Stimulated activated naive CD8-positive, alpha-beta T cell treated with anti-CD3 and anti-CD28 coated beads, Interleukin-15, amount 100 ng/mL, for 72 hours (primary cell): ENCODE results near the gene MCCC2.
"Not testable (repeated sequence)": the region's sequence is repeated elsewhere in the genome, so short reads cannot be mapped to it uniquely, and the experiment has no call there.

ENCODE experiments used
- ATAC-seq: fragments of 150-1000 bp; cut with Tn5 transposase; 2 replicates; pipeline ENCODE4 v1.10.0; 2021; ENCODE audit warnings: mild to moderate bottlenecking, moderate library complexity
- DNase-seq, 2 donors: peaks; one replicate each; pipeline ENCODE4 v3.0.0; 2021 to 2022
- H3K27ac Mint-ChIP-seq, 2 donors: one replicate each; pipeline ENCODE4 v1.8.0; 2022; ENCODE audit warnings: mild to moderate bottlenecking in 2 of 2, mixed read lengths in 2 of 2, moderate library complexity in 2 of 2
- H3K27me3 Mint-ChIP-seq: one replicate; pipeline ENCODE4 v1.8.0; 2022; ENCODE audit warnings: mixed read lengths
- H3K4me1 Mint-ChIP-seq: one replicate; pipeline ENCODE4 v1.8.0; 2022; ENCODE audit warnings: mild to moderate bottlenecking, mixed read lengths
- H3K4me3 Mint-ChIP-seq, 2 donors: one replicate each; pipeline ENCODE4 v1.8.0; 2022; ENCODE audit warnings: mild to moderate bottlenecking in 2 of 2, mixed read lengths in 2 of 2, moderate library complexity in 1 of 2
- H3K9me3 Mint-ChIP-seq, 2 donors: one replicate each; pipeline ENCODE4 v1.8.0; 2022; ENCODE audit warnings: mixed read lengths in 2 of 2

Gene MCCC2

GRCh38 chr5:71586052-71586940 is 844 bp upstream of the MCCC2 start:
- peak overlapping the region; percentile 99 to 100 for H3K27ac Mint-ChIP-seq
- peak; percentile 26 for ATAC-seq
- peak overlapping the region; percentile 93 to 99 for H3K4me3 Mint-ChIP-seq
- DNase-seq: peak in 1 of 2 donors; percentile 33
- H3K9me3 Mint-ChIP-seq: no peaks in the 10 kb centered on the region
- no peaks in the 10 kb centered on the region for H3K27me3 Mint-ChIP-seq
- peaks cover 34% of the 10 kb centered on the region for H3K4me1 Mint-ChIP-seq

- ATAC-seq: peak; percentile 3
- H3K4me3 Mint-ChIP-seq: peak overlapping the region; percentile 93 to 99
- H3K27me3 Mint-ChIP-seq: no peaks in the 10 kb centered on the region
- H3K27ac Mint-ChIP-seq: peak overlapping the region; percentile 99 to 100
- no peaks in the 10 kb centered on the region for H3K9me3 Mint-ChIP-seq
- DNase-seq: no peak
- peaks cover 34% of the 10 kb centered on the region for H3K4me1 Mint-ChIP-seq
These were observed 809 bp downstream of the MCCC2 start for GRCh38 chr5:71587766-71588532.

- H3K27ac Mint-ChIP-seq: peak overlapping the region; percentile 4 to 43
- no peaks in the 10 kb centered on the region for H3K9me3 Mint-ChIP-seq
- no peaks in the 10 kb centered on the region for H3K27me3 Mint-ChIP-seq
- ATAC-seq: no peak
- H3K4me1 Mint-ChIP-seq: peaks cover 34% of the 10 kb centered on the region
- no peak for DNase-seq
- peak overlapping the region; percentile 93 to 99 for H3K4me3 Mint-ChIP-seq
These were observed 1.4 kb downstream of the MCCC2 start for GRCh38 chr5:71588533-71588885.

- H3K27me3 Mint-ChIP-seq: no peaks in the 10 kb centered on the region
- H3K27ac Mint-ChIP-seq: no peak overlapping the region
- H3K9me3 Mint-ChIP-seq: no peaks in the 10 kb centered on the region
- ATAC-seq (peak; percentile 16), DNase-seq (peak in 1 of 2 donors; percentile 30)
- peak overlapping the region; percentile 25 to 93 for H3K4me3 Mint-ChIP-seq
- H3K4me1 Mint-ChIP-seq: peaks cover 34% of the 10 kb centered on the region
These were observed 2.8 kb downstream of the MCCC2 start for GRCh38 chr5:71589903-71590302.

GRCh38 chr5:71591100-71591499 is 4.0 kb downstream of the MCCC2 start:
- Mint-ChIP-seq H3K4me3 (no peak overlapping the region), H3K27me3 (no peaks in the 10 kb centered on the region), H3K9me3 (no peaks in the 10 kb centered on the region), H3K27ac (no peak overlapping the region), H3K4me1 (peaks cover 34% of the 10 kb centered on the region)
- no peak for DNase-seq
- ATAC-seq: no peak

- no peak for DNase-seq
- H3K4me3 Mint-ChIP-seq: no peak overlapping the region
- no peak for ATAC-seq
- peaks cover 17% of the 10 kb centered on the region for H3K4me1 Mint-ChIP-seq
- no peaks in the 10 kb centered on the region for H3K9me3 Mint-ChIP-seq
- no peaks in the 10 kb centered on the region for H3K27me3 Mint-ChIP-seq
- no peak overlapping the region for H3K27ac Mint-ChIP-seq
These were observed 9.0 kb downstream of the MCCC2 start for GRCh38 chr5:71596169-71596568.

GRCh38 chr5:71597001-71597400 is 9.9 kb downstream of the MCCC2 start:
- Mint-ChIP-seq H3K9me3 (no peaks in the 10 kb centered on the region), H3K4me3 (no peak overlapping the region), H3K4me1 (peaks cover 25% of the 10 kb centered on the region), H3K27ac (peak overlapping the region; percentile 23 to 26), H3K27me3 (no peaks in the 10 kb centered on the region)
- DNase-seq (no peak), ATAC-seq (no peak)

- Mint-ChIP-seq H3K27me3 (no peaks in the 10 kb centered on the region), H3K4me3 (peak overlapping the region; percentile 51 to 74)
- DNase-seq: no peak
These were observed 13.6 kb downstream of the MCCC2 start for GRCh38 chr5:71600783-71601182.

GRCh38 chr5:71601222-71602026 is 14.3 kb downstream of the MCCC2 start:
- Mint-ChIP-seq H3K27ac (peak overlapping the region; percentile 89 to 97), H3K9me3 (no peaks in the 10 kb centered on the region), H3K4me1 (peaks cover 33% of the 10 kb centered on the region), H3K4me3 (peak overlapping the region; percentile 51 to 74), H3K27me3 (no peaks in the 10 kb centered on the region)
- DNase-seq (peak; percentile 76 to 90), ATAC-seq (peak; percentile 96)

More at GRCh38 chr5:71600783-71601182, 13.6 kb downstream of the MCCC2 start:
- Mint-ChIP-seq H3K27ac (peak overlapping the region; percentile 89 to 97), H3K4me1 (peaks cover 33% of the 10 kb centered on the region), H3K9me3 (no peaks in the 10 kb centered on the region)
- ATAC-seq: no peak

GRCh38 chr5:71609916-71610315 is 22.8 kb downstream of the MCCC2 start:
- H3K27ac Mint-ChIP-seq, H3K27me3 Mint-ChIP-seq, DNase-seq, H3K4me1 Mint-ChIP-seq, ATAC-seq, H3K4me3 Mint-ChIP-seq, H3K9me3 Mint-ChIP-seq: not testable (repeated sequence)

GRCh38 chr5:71615809-71616208 is 28.7 kb downstream of the MCCC2 start:
- Mint-ChIP-seq H3K4me3 (no peak overlapping the region), H3K27ac (no peak overlapping the region), H3K27me3 (no peaks in the 10 kb centered on the region), H3K4me1 (peaks cover 24% of the 10 kb centered on the region), H3K9me3 (no peaks in the 10 kb centered on the region)
- no peak for DNase-seq
- ATAC-seq: no peak

GRCh38 chr5:71620630-71621029 is 33.5 kb downstream of the MCCC2 start:
- Mint-ChIP-seq H3K27me3 (no peaks in the 10 kb centered on the region), H3K4me3 (no peak overlapping the region)

GRCh38 chr5:71621268-71621667 is 34.1 kb downstream of the MCCC2 start:
- peaks cover 33% of the 10 kb centered on the region for H3K4me1 Mint-ChIP-seq
- no peak for DNase-seq
- H3K27me3 Mint-ChIP-seq: no peaks in the 10 kb centered on the region
- peak overlapping the region in 1 of 2 donors; percentile 86 for H3K27ac Mint-ChIP-seq
- ATAC-seq: no peak
- H3K9me3 Mint-ChIP-seq: no peaks in the 10 kb centered on the region
- no peak overlapping the region for H3K4me3 Mint-ChIP-seq

More at GRCh38 chr5:71620630-71621029, 33.5 kb downstream of the MCCC2 start:
- no peak for DNase-seq
- ATAC-seq: no peak
- Mint-ChIP-seq H3K27ac (no peak overlapping the region), H3K9me3 (no peaks in the 10 kb centered on the region), H3K4me1 (peaks cover 34% of the 10 kb centered on the region)

- Mint-ChIP-seq H3K27ac (no peak overlapping the region), H3K4me1 (peaks cover 33% of the 10 kb centered on the region)
These were observed 34.6 kb downstream of the MCCC2 start for GRCh38 chr5:71621741-71622140.

GRCh38 chr5:71623221-71623794 is 36.2 kb downstream of the MCCC2 start:
- Mint-ChIP-seq H3K27me3 (no peaks in the 10 kb centered on the region), H3K27ac (no peak overlapping the region), H3K4me1 (peaks cover 26% of the 10 kb centered on the region), H3K9me3 (no peaks in the 10 kb centered on the region), H3K4me3 (no peak overlapping the region)
- peak; percentile 33 for ATAC-seq
- DNase-seq: no peak

More at GRCh38 chr5:71621741-71622140, 34.6 kb downstream of the MCCC2 start:
- H3K4me3 Mint-ChIP-seq: no peak overlapping the region
- H3K9me3 Mint-ChIP-seq: no peaks in the 10 kb centered on the region
- ATAC-seq: no peak
- no peaks in the 10 kb centered on the region for H3K27me3 Mint-ChIP-seq
- no peak for DNase-seq
